Esophagus muscularis mucosa (tissue), 3 donors: Measurements from ENCODE around the gene CDK14.

ENCODE experiments used
- POLR2A ChIP-seq: fragments of 450-650 bp; IDR thresholded peaks from one replicate; pipeline ENCODE4 v1.6.1; 2017; ENCODE audit warnings: antibody characterized with exemption, moderate library complexity, mild to moderate bottlenecking, low read depth
- POLR2AphosphoS5 ChIP-seq, 2 donors: sonication (generic); formaldehyde crosslinking; IDR thresholded peaks; one replicate each; pipeline ENCODE4 v1.6.1; 2017; ENCODE audit warnings: antibody characterized with exemption in 2 of 2
- TF ChIP-seq, protein P1 (sequence below), 3 experiments: fragments of 200-600 bp in 2 of 3; fragments of 450-650 bp in 1 of 3; sonication (generic) in 2 of 3; IDR thresholded peaks; one replicate each; pipeline ENCODE4 v1.5.1; 2017 to 2019; ENCODE audit warnings: antibody characterized with exemption in 3 of 3, mild to moderate bottlenecking in 2 of 3, moderate library complexity in 1 of 3

DNA sequence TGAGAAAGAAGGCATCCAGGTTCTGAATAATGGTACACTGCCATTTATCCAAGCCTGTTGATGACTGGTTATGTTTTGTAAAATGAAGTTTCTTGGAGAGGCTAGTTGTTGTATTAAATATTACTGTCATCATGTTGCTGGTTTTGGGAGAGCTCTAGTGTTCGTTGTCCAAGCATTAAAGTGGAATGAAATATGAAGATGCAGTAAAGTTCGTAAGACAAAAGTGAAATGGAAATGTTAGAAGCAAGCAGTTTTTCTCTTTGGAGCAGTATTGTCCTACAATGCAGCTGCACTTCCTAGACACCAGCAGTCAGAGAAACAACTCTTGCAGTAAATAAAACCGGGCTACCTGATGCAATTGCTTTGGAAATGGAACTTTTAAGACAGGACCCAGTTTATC is 511.3 kb downstream of the CDK14 start:
- TF ChIP-seq, protein P1, sequence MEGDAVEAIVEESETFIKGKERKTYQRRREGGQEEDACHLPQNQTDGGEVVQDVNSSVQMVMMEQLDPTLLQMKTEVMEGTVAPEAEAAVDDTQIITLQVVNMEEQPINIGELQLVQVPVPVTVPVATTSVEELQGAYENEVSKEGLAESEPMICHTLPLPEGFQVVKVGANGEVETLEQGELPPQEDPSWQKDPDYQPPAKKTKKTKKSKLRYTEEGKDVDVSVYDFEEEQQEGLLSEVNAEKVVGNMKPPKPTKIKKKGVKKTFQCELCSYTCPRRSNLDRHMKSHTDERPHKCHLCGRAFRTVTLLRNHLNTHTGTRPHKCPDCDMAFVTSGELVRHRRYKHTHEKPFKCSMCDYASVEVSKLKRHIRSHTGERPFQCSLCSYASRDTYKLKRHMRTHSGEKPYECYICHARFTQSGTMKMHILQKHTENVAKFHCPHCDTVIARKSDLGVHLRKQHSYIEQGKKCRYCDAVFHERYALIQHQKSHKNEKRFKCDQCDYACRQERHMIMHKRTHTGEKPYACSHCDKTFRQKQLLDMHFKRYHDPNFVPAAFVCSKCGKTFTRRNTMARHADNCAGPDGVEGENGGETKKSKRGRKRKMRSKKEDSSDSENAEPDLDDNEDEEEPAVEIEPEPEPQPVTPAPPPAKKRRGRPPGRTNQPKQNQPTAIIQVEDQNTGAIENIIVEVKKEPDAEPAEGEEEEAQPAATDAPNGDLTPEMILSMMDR (IDR thresholded peaks at IDR 0.05), result no peak
- TF ChIP-seq POLR2A, result no peak
- no peak for TF ChIP-seq POLR2AphosphoS5 (IDR thresholded peaks at IDR 0.05)
